ENCODE data around the gene MPZL1. TPM values are rescaled to one million over a fixed set of nuclear protein-coding genes. Genes with fewer than 3 reads are reported as not detected.
"Not testable (repeated sequence)": the region's sequence is repeated elsewhere in the genome, so short reads cannot be mapped to it uniquely, and the experiment has no call there.

MPZL1 gene
- total and polyA plus RNA-seq, 9 donors = 60.6 to 112 (median 75.4) TPM

DNA sequence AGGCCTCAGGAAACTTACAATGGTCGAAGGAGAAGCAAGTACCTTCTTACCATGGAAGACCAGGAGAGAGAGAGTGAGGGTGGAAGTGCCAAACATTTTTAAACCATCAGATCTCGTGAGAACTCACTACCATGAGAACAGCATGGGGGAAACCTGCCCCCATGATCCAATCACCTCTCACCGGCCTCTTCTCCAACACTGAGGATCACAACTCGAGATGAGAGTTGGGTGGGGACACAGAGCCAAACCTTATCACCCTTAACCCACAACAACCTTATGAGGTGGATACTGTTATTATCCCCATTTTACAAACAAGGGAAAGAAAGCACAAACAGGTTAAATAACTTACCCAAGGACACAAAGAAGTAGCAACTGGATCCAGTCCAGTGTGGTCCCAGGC, 80.5 kb downstream of the MPZL1 start:
- Histone ChIP-seq H3K27ac (ENCODE audit: low read length) (no peak overlapping the region), H3K4me3 (ENCODE audit: low read length) (no peak overlapping the region), H3K36me3 (ENCODE audit: control insufficient read depth, insufficient read depth, low read length) (no peaks in the 10 kb centered on the region), H3K4me1 (ENCODE audit: control insufficient read depth, insufficient read depth, low read length) (peaks cover 2% of the 10 kb centered on the region), H3K9me3 (replicated peaks; ENCODE audit: control insufficient read depth, low read depth, low read length) (no peaks in the 10 kb centered on the region), H3K27me3 (ENCODE audit: control insufficient read depth, insufficient read depth, low read length) (no peaks in the 10 kb centered on the region)
- 80% methylated on average over 1 of the region's 4 CpGs for WGBS (ENCODE audit: insufficient coverage)
- DNase-seq = no peak

DNA sequence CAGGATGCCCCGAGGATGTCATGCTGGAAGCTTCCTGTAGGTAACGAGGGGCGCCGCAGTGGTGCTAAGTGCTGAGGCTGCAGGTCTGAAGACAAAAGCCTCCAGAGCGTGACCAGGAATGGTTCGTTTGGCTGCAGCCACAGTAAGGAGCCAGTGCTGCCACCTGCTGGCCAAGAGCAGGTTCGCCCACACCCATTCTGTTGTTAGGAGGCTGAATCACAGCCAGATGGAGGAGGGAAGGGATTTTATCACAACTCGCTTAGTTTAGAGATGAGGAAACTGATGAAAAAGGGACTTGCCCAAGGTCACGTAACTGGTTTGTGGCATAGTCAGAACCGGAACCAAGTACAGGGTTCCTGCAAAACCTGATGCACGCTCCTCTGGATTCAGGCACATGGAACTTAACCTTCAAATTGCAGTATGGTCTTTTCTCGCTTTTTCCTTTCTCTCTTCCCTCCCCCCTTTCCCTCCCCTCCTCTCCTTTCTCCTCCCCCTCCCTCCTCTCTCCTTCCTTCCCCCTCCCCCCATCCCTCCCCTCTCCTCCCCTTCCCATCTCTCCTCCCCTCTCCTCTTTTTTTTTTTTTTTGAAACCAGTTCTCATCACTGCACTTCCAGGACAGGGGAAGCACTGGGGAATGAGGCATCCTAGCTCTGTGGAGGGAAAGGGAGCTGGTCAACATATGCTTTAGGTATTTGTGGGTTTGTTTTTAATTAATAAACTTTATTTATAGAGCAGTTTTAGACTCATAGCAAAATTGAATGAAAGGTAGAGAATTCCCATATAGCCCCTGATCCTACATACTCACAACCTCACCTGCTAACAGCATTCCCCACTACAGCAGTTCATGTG, 81.8 kb downstream of the MPZL1 start:
- WGBS (ENCODE audit: insufficient coverage) = 16% methylated on average over 12 of the region's 12 CpGs
- no peaks in the 10 kb centered on the region for H3K27me3 ChIP-seq (ENCODE audit: control insufficient read depth, insufficient read depth, low read length)
- H3K4me3 ChIP-seq (ENCODE audit: low read length) = no peak overlapping the region
- no peak overlapping the region for H3K27ac ChIP-seq (ENCODE audit: low read length)
- H3K4me1 ChIP-seq (ENCODE audit: control insufficient read depth, insufficient read depth, low read length) = peaks cover 2% of the 10 kb centered on the region
- DNase-seq = peak; percentile 92
- no peaks in the 10 kb centered on the region for H3K36me3 ChIP-seq (ENCODE audit: control insufficient read depth, insufficient read depth, low read length)
- no peaks in the 10 kb centered on the region for H3K9me3 ChIP-seq (replicated peaks; ENCODE audit: control insufficient read depth, low read depth, low read length)

DNA sequence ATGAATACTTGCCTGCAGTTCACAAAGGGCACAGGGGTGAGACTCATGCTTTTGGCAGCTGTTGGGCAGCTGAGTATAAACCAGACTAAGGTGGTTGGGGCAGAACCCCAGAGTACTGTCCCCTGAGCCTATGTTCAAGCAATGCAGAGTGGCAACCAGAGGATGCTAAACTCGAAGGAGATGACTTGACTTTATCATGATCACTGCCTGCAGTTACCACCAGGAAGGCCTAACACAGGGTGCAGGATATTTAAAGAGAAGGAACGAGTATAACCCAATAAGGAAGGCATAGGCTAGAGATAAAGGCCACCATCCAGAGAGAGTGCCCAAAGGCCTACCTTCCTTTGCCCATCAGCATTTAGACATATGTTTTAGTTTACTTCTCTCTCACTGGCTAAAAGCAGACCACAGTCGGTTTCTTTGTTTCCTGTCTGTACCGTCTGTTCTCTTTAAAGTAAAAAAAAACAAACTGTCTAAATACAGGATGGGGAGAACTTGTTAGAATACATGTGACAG, 83.3 kb downstream of the MPZL1 start:
- DNase-seq = no peak
- Histone ChIP-seq H3K27me3 (ENCODE audit: control insufficient read depth, insufficient read depth, low read length) (no peaks in the 10 kb centered on the region), H3K4me3 (ENCODE audit: low read length) (no peak overlapping the region), H3K27ac (ENCODE audit: low read length) (no peak overlapping the region), H3K9me3 (replicated peaks; ENCODE audit: control insufficient read depth, low read depth, low read length) (no peaks in the 10 kb centered on the region), H3K4me1 (ENCODE audit: control insufficient read depth, insufficient read depth, low read length) (peaks cover 2% of the 10 kb centered on the region), H3K36me3 (ENCODE audit: control insufficient read depth, insufficient read depth, low read length) (no peaks in the 10 kb centered on the region)
- 33% methylated on average over 1 of the region's 4 CpGs for WGBS (ENCODE audit: insufficient coverage)

GRCh38 chr1:167806235-167806634, 84.5 kb downstream of the MPZL1 start:
- H3K36me3 ChIP-seq (ENCODE audit: control insufficient read depth, insufficient read depth, low read length); H3K27me3 ChIP-seq (ENCODE audit: control insufficient read depth, insufficient read depth, low read length); H3K4me1 ChIP-seq (ENCODE audit: control insufficient read depth, insufficient read depth, low read length); H3K4me3 ChIP-seq (ENCODE audit: low read length); DNase-seq; H3K27ac ChIP-seq (ENCODE audit: low read length); H3K9me3 ChIP-seq (replicated peaks; ENCODE audit: control insufficient read depth, low read depth, low read length): not testable (repeated sequence)
- WGBS (ENCODE audit: insufficient coverage) = 91% methylated on average over 23 of the region's 23 CpGs

GRCh38 chr1:167806676-167807075, 84.9 kb downstream of the MPZL1 start:
- not testable (repeated sequence) for H3K27ac ChIP-seq (ENCODE audit: low read length); H3K9me3 ChIP-seq (replicated peaks; ENCODE audit: control insufficient read depth, low read depth, low read length); H3K4me1 ChIP-seq (ENCODE audit: control insufficient read depth, insufficient read depth, low read length); DNase-seq; H3K4me3 ChIP-seq (ENCODE audit: low read length); H3K36me3 ChIP-seq (ENCODE audit: control insufficient read depth, insufficient read depth, low read length); H3K27me3 ChIP-seq (ENCODE audit: control insufficient read depth, insufficient read depth, low read length)
- 89% methylated on average over 10 of the region's 12 CpGs for WGBS (ENCODE audit: insufficient coverage)

DNA sequence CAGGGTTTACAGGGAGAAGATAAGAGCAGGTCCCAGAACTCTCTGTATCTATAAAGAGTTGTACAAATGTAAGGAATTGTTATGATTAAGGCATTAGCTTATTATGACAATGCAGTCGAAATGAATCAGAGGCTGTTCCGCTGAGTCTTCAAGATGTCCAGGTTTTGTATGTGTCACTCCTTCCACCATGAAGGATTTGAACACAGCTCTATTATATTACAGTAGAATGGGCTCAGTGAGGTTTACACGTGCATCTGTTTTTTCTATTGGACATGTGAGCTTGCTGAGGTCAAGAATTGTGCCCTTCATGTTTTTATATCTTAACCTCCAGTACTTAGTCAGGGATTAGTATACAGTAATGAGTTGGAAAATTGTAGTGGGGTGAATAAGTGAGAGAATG, 86.3 kb downstream of the MPZL1 start:
- DNase-seq = no peak
- Histone ChIP-seq H3K9me3 (replicated peaks; ENCODE audit: control insufficient read depth, low read depth, low read length) (no peaks in the 10 kb centered on the region), H3K4me3 (ENCODE audit: low read length) (no peak overlapping the region), H3K36me3 (ENCODE audit: control insufficient read depth, insufficient read depth, low read length) (no peaks in the 10 kb centered on the region), H3K27me3 (ENCODE audit: control insufficient read depth, insufficient read depth, low read length) (no peaks in the 10 kb centered on the region), H3K4me1 (ENCODE audit: control insufficient read depth, insufficient read depth, low read length) (peaks cover 2% of the 10 kb centered on the region), H3K27ac (ENCODE audit: low read length) (no peak overlapping the region)
- no CpG with 5 or more reads among the region's 3 CpGs for WGBS (ENCODE audit: insufficient coverage)

DNA sequence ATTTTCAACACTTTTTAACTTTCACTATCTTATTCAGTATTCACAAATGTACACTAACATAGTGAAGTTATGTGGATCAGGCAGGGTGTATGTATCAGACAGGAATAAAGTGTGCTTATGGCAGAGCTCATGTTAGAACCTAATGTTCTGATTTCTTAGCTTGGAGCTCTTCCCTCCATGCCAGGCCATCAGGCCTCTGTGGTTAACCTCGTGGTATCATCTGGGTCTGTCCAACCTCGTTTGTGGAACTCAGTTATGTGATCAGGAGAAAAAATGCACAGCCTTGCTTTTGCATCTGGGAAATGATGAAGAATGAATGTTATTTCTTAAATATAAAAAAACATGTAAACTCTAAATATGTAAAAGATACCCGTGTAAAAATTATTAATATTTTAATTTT, 86.9 kb downstream of the MPZL1 start:
- DNase-seq = no peak

DNA sequence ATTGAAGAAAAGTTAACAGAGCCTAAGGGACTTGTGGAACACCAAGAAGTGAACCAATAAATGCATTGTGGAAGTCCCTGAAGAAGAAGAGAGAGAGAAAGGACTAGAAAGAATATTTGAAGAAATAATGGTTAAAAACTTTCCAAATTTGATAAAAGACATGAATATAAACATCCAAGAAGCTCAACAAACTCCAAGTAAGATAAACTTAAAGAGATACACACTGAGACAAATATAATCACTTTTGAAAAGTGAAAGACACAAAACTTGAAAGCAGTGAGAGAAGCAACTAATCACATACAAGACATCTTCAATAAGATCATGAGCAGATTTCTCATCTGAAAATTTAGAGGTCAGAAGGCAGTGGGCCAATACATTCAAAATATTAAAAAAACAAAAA, 91.2 kb downstream of the MPZL1 start:
- Histone ChIP-seq H3K27me3 (ENCODE audit: control insufficient read depth, insufficient read depth, low read length) (no peaks in the 10 kb centered on the region), H3K27ac (ENCODE audit: low read length) (no peak overlapping the region), H3K4me1 (ENCODE audit: control insufficient read depth, insufficient read depth, low read length) (no peaks in the 10 kb centered on the region), H3K9me3 (replicated peaks; ENCODE audit: control insufficient read depth, low read depth, low read length) (no peaks in the 10 kb centered on the region), H3K36me3 (ENCODE audit: control insufficient read depth, insufficient read depth, low read length) (no peaks in the 10 kb centered on the region), H3K4me3 (ENCODE audit: low read length) (no peak overlapping the region)
- no peak for DNase-seq

More for the DNA sequence above, 86.9 kb downstream of the MPZL1 start:
- Histone ChIP-seq H3K4me1 (ENCODE audit: control insufficient read depth, insufficient read depth, low read length) (peaks cover 2% of the 10 kb centered on the region), H3K36me3 (ENCODE audit: control insufficient read depth, insufficient read depth, low read length) (no peaks in the 10 kb centered on the region), H3K9me3 (replicated peaks; ENCODE audit: control insufficient read depth, low read depth, low read length) (no peaks in the 10 kb centered on the region), H3K27me3 (ENCODE audit: control insufficient read depth, insufficient read depth, low read length) (no peaks in the 10 kb centered on the region), H3K27ac (ENCODE audit: low read length) (no peak overlapping the region), H3K4me3 (ENCODE audit: low read length) (no peak overlapping the region)
- WGBS (ENCODE audit: insufficient coverage) = no CpG with 5 or more reads among the region's 3 CpGs

GRCh38 chr1:167815650-167816049, 93.9 kb downstream of the MPZL1 start:
- H3K36me3 ChIP-seq (ENCODE audit: control insufficient read depth, insufficient read depth, low read length) = no peaks in the 10 kb centered on the region
- H3K27ac ChIP-seq (ENCODE audit: low read length) = no peak overlapping the region
- H3K4me1 ChIP-seq (ENCODE audit: control insufficient read depth, insufficient read depth, low read length) = no peaks in the 10 kb centered on the region
- no peak for DNase-seq
- no peaks in the 10 kb centered on the region for H3K27me3 ChIP-seq (ENCODE audit: control insufficient read depth, insufficient read depth, low read length)
- no CpG with 5 or more reads among the region's 1 CpG for WGBS (ENCODE audit: insufficient coverage)
- H3K9me3 ChIP-seq (replicated peaks; ENCODE audit: control insufficient read depth, low read depth, low read length) = no peaks in the 10 kb centered on the region
- H3K4me3 ChIP-seq (ENCODE audit: low read length) = no peak overlapping the region

DNA sequence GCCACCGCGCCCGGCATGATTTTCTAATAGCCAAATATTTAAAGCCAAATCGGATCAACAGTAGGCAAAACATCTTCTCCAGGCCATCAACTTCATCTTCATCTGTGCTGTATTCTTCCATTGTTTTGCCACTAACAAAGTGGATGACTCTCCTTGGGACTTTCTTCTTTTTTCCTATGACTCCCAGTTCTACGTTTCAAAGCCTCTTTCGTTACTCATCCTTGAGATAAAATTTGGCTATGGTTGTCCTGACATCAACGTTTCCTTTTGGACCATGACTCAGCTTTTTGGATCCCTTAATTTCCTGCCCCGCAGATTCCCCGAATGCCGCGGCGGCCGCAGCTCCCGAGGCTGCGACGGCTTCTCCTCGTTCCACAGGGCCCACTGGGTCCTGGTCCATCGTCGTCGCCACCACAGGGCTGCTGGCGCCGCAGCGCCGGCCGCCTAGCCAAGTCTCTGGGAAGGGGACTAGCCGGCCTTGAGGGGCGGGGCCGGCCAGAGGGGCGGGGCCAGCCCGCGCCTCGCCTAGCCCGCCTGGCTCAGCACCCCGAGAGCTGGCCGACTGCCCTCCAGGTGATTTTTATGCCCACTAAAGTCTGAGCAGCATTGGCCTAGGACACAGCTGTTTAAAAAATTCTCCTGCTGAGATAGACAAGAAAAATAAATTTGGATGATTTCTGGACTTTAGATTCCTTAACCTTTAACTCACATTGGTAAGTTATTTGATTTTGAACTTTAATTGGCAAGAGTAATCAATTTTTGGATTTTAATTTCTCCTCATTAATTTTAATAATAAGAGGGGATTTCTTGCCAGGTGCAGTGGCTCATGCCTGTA, 98.3 kb downstream of the MPZL1 start:
- H3K27ac ChIP-seq (ENCODE audit: low read length) = no peak overlapping the region
- peak; percentile 83 for DNase-seq

More for the DNA sequence above, 98.3 kb downstream of the MPZL1 start:
- H3K27me3 ChIP-seq (ENCODE audit: control insufficient read depth, insufficient read depth, low read length) = no peaks in the 10 kb centered on the region
- H3K9me3 ChIP-seq (replicated peaks; ENCODE audit: control insufficient read depth, low read depth, low read length) = no peaks in the 10 kb centered on the region
- no peaks in the 10 kb centered on the region for H3K36me3 ChIP-seq (ENCODE audit: control insufficient read depth, insufficient read depth, low read length)
- no peaks in the 10 kb centered on the region for H3K4me1 ChIP-seq (ENCODE audit: control insufficient read depth, insufficient read depth, low read length)
- peak overlapping the region; percentile 39 for H3K4me3 ChIP-seq (ENCODE audit: low read length)
- WGBS (ENCODE audit: insufficient coverage) = 3% methylated on average over 26 of the region's 35 CpGs
